Epithelial cell of prostate (primary cell): Measurements from ENCODE around the gene CAMK2G.
A peak's percentile ranks its signal among the peaks of the same experiment; 100 is the strongest.

ENCODE experiments used
- DNase-seq: peaks from one replicate; pipeline ENCODE4 v3.0.0-alpha.2; 2011; ENCODE audit warnings: low read depth, low spot score
- H3K27ac ChIP-seq: fragments of 450-650 bp; 2 replicates; pipeline ENCODE4 v1.5.1; 2017; ENCODE audit warnings: mild to moderate bottlenecking

Gene CAMK2G

GRCh38 chr10:73782749-73783085 lies 91.6 kb downstream of the CAMK2G start:
- no peak for DNase-seq
- H3K27ac ChIP-seq = peak overlapping the region; percentile 75

GRCh38 chr10:73781879-73782748 lies 92.2 kb downstream of the CAMK2G start, which contains the start of gene CHCHD1:
Gene CHCHD1, plus strand, starts transcription at chr10:73782048. Its CDS starts 28 bp downstream, at chr10:73782076.
- peak; percentile 16 for DNase-seq
- peak within 1 kb of the TSS; percentile 75 for H3K27ac ChIP-seq

GRCh38 chr10:73781548-73781878 lies 92.8 kb downstream of the CAMK2G start:
- DNase-seq = no peak
- H3K27ac ChIP-seq = peak overlapping the region; percentile 75

- peak overlapping the region; percentile 75 for H3K27ac ChIP-seq
- no peak for DNase-seq
Observed at GRCh38 chr10:73780966-73781365, 93.4 kb downstream of the CAMK2G start.

GRCh38 chr10:73780301-73780700 lies 94.1 kb downstream of the CAMK2G start:
- H3K27ac ChIP-seq = no peak overlapping the region
- DNase-seq = no peak

GRCh38 chr10:73779539-73780197 lies 94.7 kb downstream of the CAMK2G start:
- no peak overlapping the region for H3K27ac ChIP-seq
- no peak for DNase-seq

- DNase-seq = no peak
- H3K27ac ChIP-seq = no peak overlapping the region
Observed at GRCh38 chr10:73779018-73779417, 95.3 kb downstream of the CAMK2G start.

- no peak overlapping the region for H3K27ac ChIP-seq
- DNase-seq = no peak
Observed at GRCh38 chr10:73774637-73775036, 99.7 kb downstream of the CAMK2G start.

GRCh38 chr10:73773152-73773879 lies 101.0 kb downstream of the CAMK2G start:
- peak overlapping the region; percentile 92 for H3K27ac ChIP-seq
- DNase-seq = no peak

- peak overlapping the region; percentile 92 for H3K27ac ChIP-seq
- peak; percentile 60 for DNase-seq
Observed at GRCh38 chr10:73772281-73773151, 101.8 kb downstream of the CAMK2G start.

GRCh38 chr10:73771722-73772280 lies 102.6 kb downstream of the CAMK2G start:
- no peak for DNase-seq

GRCh38 chr10:73769396-73769795 lies 105.0 kb downstream of the CAMK2G start:
- DNase-seq = no peak
- H3K27ac ChIP-seq = no peak overlapping the region

More at GRCh38 chr10:73771722-73772280, 102.6 kb downstream of the CAMK2G start:
- peak overlapping the region; percentile 92 for H3K27ac ChIP-seq

- no peak overlapping the region for H3K27ac ChIP-seq
- no peak for DNase-seq
Observed at GRCh38 chr10:73768881-73769280, 105.5 kb downstream of the CAMK2G start.

- no peak for DNase-seq
- no peak overlapping the region for H3K27ac ChIP-seq
Observed at GRCh38 chr10:73765066-73765465, 109.3 kb downstream of the CAMK2G start.

GRCh38 chr10:73763343-73763742 lies 111.0 kb downstream of the CAMK2G start:
- peak overlapping the region; percentile 82 for H3K27ac ChIP-seq
- no peak for DNase-seq

GRCh38 chr10:73762915-73763314 lies 111.4 kb downstream of the CAMK2G start:
- DNase-seq = peak; percentile 53
- H3K27ac ChIP-seq = peak overlapping the region; percentile 82
